Measurements from ENCODE around the gene OGFOD2.
A peak's percentile ranks its signal among the peaks of the same experiment; 100 is the strongest.

The OGFOD2 gene

GRCh38 chr12:122942637-122943036 is 32.4 kb upstream of the OGFOD2 start:
- Histone ChIP-seq H3K36me3 (ENCODE audit: control insufficient read depth, insufficient read depth, low read length) (no peaks in the 10 kb centered on the region), H3K27me3 (replicated peaks; ENCODE audit: control insufficient read depth, insufficient read depth, low read length) (no peaks in the 10 kb centered on the region), H3K4me3 (replicated peaks; ENCODE audit: low read depth, low read length) (no peak overlapping the region)
- TF ChIP-seq, protein P1, sequence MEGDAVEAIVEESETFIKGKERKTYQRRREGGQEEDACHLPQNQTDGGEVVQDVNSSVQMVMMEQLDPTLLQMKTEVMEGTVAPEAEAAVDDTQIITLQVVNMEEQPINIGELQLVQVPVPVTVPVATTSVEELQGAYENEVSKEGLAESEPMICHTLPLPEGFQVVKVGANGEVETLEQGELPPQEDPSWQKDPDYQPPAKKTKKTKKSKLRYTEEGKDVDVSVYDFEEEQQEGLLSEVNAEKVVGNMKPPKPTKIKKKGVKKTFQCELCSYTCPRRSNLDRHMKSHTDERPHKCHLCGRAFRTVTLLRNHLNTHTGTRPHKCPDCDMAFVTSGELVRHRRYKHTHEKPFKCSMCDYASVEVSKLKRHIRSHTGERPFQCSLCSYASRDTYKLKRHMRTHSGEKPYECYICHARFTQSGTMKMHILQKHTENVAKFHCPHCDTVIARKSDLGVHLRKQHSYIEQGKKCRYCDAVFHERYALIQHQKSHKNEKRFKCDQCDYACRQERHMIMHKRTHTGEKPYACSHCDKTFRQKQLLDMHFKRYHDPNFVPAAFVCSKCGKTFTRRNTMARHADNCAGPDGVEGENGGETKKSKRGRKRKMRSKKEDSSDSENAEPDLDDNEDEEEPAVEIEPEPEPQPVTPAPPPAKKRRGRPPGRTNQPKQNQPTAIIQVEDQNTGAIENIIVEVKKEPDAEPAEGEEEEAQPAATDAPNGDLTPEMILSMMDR (IDR thresholded peaks at IDR 0.05; ENCODE audit: insufficient read depth, low read length, poor library complexity, severe bottlenecking), result no peak
- DNase-seq (ENCODE audit: extremely low read depth, insufficient read length), result no peak

- Histone ChIP-seq H3K36me3 (ENCODE audit: control insufficient read depth, insufficient read depth, low read length) (no peaks in the 10 kb centered on the region), H3K27me3 (replicated peaks; ENCODE audit: control insufficient read depth, insufficient read depth, low read length) (no peaks in the 10 kb centered on the region), H3K4me3 (replicated peaks; ENCODE audit: low read depth, low read length) (no peak overlapping the region)
- TF ChIP-seq, protein P1 (IDR thresholded peaks at IDR 0.05; ENCODE audit: insufficient read depth, low read length, poor library complexity, severe bottlenecking), result no peak
- no peak for DNase-seq (ENCODE audit: extremely low read depth, insufficient read length)
These were observed 31.8 kb upstream of the OGFOD2 start for GRCh38 chr12:122943196-122943595.

- Histone ChIP-seq H3K27me3 (replicated peaks; ENCODE audit: control insufficient read depth, insufficient read depth, low read length) (no peaks in the 10 kb centered on the region), H3K4me3 (replicated peaks; ENCODE audit: low read depth, low read length) (no peak overlapping the region), H3K36me3 (ENCODE audit: control insufficient read depth, insufficient read depth, low read length) (no peaks in the 10 kb centered on the region)
- DNase-seq (ENCODE audit: extremely low read depth, insufficient read length), result no peak
- TF ChIP-seq, protein P1 (IDR thresholded peaks at IDR 0.05; ENCODE audit: insufficient read depth, low read length, poor library complexity, severe bottlenecking), result no peak
These were observed 30.1 kb upstream of the OGFOD2 start for GRCh38 chr12:122944605-122945592.

DNA sequence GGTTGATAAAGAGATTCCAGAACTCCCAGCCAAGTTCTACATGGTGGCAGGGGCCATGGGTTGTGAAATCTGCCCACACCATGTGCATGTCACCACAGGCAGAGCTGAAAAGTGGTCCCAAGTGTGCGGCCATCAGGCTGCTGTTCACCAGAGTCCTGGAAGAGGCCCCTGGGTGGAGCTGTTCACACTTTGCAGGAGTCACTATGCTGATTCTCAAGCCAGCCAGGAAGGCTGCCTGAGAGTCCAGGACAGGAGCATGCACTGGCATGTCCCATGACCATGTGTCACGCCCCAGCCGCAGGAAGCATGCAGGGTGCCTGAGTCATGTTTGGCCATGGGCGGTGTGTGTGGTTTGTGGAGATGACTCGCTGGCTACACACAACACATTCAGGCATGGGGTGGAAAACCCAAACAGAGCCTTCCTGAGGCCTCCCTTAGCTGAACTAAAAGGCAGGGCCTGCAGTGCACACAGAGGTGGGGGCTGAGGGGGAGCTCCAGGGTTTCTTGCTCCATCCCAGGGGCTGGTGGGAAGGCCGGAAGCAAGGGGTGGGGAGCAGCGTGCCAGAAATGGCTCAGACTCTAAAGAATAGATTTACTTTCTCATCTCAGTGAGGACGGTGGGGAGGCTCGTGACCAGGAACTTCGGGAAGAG is 28.2 kb upstream of the OGFOD2 start:
- H3K27me3 ChIP-seq (replicated peaks; ENCODE audit: control insufficient read depth, insufficient read depth, low read length), result no peaks in the 10 kb centered on the region
- no peak overlapping the region for H3K4me3 ChIP-seq (replicated peaks; ENCODE audit: low read depth, low read length)
- TF ChIP-seq, protein P1 (IDR thresholded peaks at IDR 0.05; ENCODE audit: insufficient read depth, low read length, poor library complexity, severe bottlenecking), result peak; percentile 51
- peak; percentile 71 for DNase-seq (ENCODE audit: extremely low read depth, insufficient read length)
- H3K36me3 ChIP-seq (ENCODE audit: control insufficient read depth, insufficient read depth, low read length), result no peaks in the 10 kb centered on the region

- Histone ChIP-seq H3K27me3 (replicated peaks; ENCODE audit: control insufficient read depth, insufficient read depth, low read length) (no peaks in the 10 kb centered on the region), H3K36me3 (ENCODE audit: control insufficient read depth, insufficient read depth, low read length) (no peaks in the 10 kb centered on the region), H3K4me3 (replicated peaks; ENCODE audit: low read depth, low read length) (no peak overlapping the region)
- TF ChIP-seq, protein P1 (IDR thresholded peaks at IDR 0.05; ENCODE audit: insufficient read depth, low read length, poor library complexity, severe bottlenecking), result no peak
- no peak for DNase-seq (ENCODE audit: extremely low read depth, insufficient read length)
These were observed 27.7 kb upstream of the OGFOD2 start for GRCh38 chr12:122947352-122947792.

All from GM06990 (cell line).